ENCODE data around the gene BCL2. TPM values are rescaled to one million over a fixed set of nuclear protein-coding genes. Genes with fewer than 3 reads are reported as not detected.

BCL2 gene
- total RNA-seq, 1 experiment from 2014 or later, result 2.2 TPM

DNA sequence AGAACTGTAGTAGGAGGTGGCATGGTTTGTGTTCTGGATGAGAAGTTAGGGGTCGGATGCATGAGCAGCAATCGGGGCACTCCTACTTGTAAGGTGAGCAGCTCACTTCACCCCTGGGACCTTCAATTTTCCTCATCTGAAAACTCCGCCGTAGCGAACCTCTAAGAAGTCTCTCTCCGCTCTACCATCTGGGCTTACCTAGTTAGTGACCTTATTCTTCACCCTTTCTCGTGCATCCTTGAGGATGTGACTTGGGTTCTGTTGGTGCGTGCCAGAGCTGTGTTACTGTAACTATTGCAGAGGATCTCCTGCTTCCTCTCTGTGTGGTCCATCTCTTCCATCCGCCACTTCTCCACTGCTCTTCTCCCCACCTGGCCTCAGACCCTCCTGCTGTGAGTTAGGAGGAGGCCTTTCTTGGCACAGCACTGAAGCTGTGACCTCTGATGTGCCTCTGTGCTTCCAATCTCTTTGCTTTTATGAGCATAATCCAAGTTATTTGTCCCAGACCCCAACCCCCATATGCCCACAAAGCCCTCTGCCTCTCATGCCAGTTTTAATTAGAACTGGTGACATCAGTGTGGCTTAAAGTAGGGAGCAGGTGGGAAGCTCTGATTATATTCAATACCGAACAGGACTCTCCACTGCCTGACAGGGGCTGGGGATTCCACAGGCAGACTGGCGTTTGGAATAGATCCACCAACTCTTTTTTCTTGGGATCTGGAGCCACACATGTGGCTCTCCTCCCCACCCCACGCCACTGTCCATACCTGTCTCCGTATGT, 178.4 kb downstream of the BCL2 start:
- DNase-seq (ENCODE audit: low read depth), result no peak

DNA sequence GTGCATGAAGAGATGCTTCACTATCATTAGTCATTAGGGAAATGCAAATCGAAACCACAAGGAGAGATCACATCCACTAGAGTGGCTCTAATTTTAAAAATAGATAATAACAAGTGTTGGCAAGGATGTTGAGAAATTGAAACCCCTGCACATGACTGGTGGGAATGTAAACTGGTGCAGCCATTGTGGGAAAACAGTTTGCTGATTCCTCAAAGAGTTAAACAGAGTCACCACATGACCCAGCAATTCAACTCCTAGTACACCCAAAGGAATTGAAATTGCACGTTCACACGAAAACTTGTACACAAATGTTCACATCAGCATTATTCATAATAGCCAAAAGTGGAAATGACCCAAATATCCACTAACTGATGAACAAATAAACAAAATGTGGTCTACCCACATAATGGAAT, 179.5 kb downstream of the BCL2 start:
- DNase-seq (ENCODE audit: low read depth), result no peak

DNA sequence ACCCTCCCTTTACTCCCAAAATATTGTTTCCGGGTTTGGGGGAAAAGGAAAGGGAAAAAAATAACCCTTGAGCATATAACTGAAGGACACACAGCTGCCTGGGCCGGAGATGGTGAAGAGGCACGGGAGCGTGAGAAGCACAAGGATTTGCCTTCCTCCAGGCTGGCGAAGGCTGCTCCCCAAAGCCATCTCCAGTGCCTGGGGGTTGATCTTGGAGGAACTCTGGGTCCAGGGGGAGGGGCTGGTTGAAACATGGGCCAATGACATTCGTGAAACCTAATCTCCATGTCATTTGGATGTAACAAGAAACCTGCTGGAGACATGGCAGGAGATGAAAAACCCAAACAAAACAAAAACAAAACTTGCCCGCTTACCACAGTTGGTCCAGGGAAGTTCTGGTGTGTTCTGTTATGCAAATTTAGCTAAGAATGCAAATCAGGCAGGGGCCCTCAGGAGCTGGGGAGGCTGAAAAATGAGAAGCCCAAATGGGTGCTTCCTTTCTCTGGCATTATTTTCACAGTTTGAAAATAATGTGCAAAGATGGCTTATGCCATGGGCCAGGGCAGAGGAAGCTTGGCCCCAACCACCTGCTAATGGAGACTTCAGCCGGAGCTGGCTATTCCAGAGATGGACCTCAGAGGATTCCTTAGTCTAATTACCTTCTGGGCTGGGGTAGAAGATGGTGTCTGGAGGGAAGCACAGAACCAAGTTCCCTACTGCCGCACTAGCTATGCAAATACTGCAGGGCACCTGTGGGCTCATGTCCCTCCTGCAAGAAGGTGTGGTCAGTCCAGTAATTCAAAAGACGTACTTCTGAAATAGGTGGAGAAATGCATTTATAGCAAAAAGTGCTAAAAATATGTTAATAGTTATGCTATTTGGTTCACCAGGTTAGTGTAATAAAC, 180.9 kb downstream of the BCL2 start:
- DNase-seq (ENCODE audit: low read depth), result no peak

DNA sequence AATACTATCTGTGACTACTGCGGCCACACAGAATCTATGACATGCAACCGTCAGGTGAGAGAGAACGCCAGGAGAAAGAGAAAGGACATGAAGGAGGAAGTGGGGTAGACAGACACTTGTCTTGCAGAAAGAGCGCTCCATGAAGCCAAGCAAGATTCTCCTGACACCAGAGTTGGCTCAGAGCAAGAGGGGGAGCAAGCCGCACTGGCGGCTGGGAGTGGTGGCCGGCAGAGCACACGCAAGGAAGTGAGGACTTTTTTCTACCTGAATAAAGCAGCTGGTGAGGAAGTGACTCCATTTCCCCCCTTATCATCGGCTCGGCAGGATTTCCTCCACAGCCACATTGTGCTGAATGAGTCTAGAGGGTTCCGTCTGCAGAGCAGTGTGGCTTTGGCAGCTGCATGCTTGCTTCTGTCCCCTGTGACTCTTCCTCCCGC, 181.6 kb downstream of the BCL2 start:
- DNase-seq (ENCODE audit: low read depth), result no peak

DNA sequence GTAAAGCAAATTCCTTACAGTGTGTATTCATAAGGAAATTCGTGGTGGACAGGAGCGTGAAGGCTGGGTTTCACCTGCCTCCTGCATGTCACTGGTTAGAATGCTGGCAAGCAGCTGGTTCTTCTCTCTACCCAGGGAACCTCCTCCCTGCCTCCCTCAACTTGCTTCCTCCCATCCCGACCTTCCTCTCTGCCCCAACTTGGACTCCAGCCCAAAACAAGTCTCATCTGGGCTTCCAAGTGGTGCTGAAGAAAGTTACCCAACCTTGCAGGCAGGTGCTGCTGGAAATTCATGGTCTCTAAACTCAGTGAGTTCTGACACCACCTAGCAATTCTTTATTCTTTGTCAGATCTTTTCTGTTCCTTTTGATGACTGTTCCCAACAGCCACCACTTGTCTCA, 184.5 kb downstream of the BCL2 start:
- DNase-seq (ENCODE audit: low read depth), result no peak

DNA sequence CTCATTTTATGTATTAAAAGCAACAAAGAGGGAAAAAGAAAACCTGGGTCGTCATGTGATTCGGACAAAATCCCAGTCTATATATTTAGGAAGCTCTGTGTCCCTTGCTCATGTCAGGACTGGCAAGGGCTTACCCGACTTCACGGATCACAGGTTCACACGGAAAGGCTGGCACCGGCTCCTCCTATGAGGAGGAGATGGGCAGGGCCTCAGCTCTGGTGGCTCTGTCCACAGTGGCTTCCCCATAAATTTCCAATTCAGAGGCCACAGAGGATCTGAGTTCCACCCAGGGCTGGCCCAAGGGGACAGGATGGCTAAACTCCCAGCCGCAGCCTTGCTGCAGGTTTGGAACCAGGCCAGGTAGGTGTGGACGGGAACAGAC, 186.8 kb downstream of the BCL2 start:
- no peak for DNase-seq (ENCODE audit: low read depth)

DNA sequence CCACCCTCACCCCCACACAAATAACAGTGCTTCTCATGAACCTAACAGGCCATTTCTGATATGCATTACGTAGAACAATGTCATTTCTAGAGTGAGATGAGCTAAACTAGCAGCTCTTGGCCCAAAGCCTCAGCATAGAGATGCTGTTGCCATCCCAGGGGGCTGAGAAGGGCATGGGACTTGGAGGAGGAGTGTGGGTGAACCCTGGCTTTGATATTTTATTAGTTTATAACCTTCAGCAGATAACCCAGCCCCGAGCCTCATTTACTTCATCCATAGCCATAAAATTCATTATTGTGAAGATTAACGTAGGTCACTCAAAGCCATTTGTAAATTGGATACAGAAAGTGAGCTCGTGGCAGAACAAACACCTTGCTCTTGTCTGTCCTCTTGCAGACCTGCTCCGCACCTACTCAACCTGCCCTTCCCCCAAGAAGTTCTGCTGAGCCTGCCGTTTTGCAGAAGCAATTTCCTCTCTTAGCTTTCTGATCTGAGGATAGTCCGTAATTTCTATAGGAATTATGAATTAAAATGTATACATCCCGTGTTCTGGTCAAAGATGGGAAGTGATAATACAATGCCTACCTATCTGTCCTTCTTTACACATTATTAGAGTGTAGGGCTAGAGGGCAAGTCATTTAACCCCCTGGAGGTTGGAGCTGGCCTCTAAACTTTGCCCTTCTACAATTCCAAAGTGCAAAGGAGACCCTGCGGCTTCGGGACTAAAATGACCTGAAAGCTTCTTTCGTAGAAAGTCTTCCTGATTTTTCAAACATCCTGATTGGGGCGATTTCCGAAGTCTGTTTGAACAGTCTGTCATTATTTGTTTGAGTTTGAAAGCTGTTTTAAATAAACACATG, 187.4 kb downstream of the BCL2 start:
- no peak for DNase-seq (ENCODE audit: low read depth)

DNA sequence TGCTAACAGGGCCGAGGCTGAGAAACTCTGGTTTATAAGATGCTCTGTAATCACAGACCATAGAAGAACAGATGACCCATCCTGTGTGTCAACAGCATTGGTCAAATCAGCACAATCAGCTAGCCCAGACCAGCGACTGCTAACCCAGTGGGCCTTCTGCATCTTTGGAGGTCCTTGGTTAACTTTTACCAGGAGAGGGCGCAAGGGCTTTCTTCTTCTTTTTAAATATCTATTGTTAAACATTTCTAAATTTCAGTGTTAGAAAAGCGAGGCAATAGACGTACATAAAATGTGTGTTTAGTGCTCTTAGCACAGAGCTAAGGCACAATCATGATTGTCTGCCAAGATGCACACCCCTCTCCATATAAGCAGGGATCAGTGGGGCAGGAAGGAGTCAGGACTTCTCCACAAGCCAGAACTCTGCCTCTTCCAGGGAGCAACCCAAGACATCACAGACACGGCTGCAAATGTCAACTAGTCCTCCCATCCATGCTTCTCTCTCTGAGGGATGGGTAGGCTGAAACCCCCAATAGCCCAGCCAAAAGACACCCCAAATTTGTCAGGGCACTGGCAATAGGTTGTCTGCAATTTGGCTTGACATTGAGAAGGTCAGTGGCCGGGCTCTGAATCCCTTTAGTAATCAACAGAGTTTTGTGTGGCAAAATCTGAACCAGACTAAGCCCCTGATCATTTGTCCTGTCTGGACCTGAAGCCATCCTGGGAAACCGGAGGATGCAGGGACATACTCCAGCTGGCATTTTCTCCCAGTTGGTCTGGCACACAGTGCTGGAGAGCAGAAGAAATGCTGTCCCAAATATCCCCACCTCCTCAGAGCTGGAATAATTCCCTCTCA, 188.2 kb downstream of the BCL2 start:
- peak; percentile 17 for DNase-seq (ENCODE audit: low read depth)

DNA sequence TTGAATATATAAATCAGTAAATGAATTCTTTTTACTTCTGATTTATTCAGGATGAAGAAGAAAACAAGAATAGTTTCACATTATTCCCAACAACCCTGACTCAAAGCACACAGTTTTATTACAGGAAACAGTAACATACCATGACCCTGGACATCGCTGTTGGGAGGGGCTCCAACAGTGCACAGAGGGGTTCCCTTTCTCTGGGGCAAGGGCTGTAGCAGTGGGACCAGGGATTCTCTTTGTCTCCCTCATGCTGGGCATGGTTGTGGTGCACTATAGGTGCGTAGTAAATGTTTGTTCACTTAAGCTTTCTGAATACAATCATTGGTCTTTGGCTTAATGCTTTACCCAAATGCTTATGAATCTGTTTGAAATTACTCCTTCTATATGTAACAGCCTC, 189.4 kb downstream of the BCL2 start:
- DNase-seq (ENCODE audit: low read depth), result no peak

DNA sequence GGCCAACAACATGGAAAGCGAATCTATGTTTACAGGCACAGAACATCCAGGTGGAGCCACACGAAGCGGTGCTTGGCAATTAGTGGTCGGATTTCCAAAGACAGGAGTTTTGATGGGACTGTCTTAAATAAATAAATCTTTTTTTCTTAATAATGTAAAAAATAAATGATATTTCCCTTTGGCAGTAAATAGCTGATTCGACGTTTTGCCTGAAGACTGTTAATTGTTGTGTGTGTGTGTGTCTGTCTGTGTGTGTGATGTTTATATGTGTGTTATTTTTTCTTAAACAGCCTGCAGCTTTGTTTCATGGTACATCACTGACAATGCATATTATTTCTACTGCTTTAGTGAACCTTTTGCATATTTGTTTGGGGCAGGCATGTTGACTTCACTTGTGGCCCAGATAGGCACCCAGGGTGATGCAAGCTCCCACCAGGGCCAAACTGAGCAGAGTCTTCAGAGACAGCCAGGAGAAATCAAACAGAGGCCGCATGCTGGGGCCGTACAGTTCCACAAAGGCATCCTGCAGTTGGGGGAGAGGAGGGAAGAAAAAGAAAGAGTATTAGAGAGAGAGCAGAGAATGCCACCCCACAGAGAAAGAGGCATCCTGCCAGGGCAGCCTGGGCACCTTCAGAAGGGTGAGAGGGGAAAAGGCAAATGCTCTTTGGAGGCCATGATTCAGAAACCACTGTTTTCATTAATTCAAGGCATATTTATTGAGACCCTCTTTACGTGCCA, 191.2 kb downstream of the BCL2 start:
- no peak for DNase-seq (ENCODE audit: low read depth)

DNA sequence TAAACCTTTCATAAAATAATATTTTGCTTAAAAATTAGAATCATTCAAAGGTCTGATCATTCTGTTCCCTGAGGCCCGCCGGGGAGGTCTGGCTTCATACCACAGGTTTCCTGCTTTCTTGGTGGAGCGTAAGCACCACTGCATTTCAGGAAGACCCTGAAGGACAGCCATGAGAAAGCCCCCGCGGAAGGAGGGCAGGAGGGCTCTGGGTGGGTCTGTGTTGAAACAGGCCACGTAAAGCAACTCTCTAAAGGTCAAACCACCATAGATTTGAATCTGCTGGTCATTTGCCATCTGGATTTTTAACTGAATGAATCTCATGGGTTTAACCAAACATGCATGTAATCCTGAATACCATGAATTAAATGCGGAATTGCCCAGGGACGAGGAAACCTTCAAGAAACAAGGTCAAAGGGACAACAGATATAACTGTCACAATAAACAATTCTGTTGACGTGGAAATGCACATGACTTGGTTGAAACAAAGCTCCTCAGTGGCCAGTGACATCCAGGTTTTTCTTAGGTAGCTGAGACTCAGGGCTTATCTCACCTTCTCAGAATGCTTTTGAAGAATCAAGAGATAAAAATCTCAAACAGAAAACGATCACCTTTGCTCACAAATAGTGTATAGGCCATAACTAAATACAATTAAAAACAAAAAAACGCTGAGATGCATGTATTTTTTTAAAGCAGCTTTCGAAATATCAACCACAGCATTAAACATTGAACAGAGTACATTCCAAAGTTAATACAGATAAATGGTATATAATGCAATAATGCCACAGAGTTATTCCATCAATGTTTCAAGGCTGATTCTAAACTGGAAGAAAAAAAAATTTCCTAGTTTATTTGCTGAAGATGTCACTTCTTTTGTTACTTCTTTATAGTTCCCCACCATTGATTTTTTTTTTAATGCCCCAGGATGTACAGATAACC, 193.2 kb downstream of the BCL2 start:
- no peak for DNase-seq (ENCODE audit: low read depth)

DNA sequence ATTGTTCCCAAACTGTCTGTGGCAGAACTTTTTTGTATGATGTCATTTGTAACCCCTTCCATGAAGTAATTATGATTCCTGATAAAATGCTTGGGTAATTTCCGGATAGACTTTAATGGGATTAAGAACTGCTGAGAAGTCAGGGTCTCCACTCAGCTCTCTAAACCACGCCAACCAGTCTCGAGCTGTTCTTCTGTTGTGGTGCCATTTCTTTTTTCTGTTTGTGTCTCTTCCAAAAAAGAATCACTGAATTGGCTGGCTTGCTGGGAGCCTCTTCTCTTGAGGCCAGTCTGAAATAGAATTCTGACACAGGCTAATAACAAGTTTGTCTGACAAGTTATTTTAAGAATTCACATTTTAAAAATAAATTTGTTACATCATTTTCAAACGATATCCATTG, 198.9 kb downstream of the BCL2 start:
- DNase-seq (ENCODE audit: low read depth), result no peak

DNA sequence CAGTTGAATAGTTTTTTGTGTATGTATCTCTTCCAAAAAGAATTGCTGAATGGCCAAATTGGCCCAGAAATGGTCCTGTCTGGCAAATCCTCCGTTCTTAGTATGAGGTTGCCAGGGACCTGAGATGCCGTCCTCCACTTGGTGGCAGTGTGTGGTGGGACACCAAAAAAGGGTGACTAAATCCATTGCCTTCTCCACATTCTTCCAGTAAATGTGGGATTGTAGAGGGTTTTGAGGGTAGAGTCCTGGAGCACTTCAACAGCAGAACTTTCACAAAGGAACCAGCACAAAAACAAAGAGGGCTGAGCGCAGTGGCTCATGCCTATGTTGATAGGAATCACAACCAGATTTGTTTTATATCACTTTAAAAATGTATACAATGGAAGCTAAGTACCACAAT, 199.9 kb downstream of the BCL2 start:
- DNase-seq (ENCODE audit: low read depth), result peak; percentile 13

DNA sequence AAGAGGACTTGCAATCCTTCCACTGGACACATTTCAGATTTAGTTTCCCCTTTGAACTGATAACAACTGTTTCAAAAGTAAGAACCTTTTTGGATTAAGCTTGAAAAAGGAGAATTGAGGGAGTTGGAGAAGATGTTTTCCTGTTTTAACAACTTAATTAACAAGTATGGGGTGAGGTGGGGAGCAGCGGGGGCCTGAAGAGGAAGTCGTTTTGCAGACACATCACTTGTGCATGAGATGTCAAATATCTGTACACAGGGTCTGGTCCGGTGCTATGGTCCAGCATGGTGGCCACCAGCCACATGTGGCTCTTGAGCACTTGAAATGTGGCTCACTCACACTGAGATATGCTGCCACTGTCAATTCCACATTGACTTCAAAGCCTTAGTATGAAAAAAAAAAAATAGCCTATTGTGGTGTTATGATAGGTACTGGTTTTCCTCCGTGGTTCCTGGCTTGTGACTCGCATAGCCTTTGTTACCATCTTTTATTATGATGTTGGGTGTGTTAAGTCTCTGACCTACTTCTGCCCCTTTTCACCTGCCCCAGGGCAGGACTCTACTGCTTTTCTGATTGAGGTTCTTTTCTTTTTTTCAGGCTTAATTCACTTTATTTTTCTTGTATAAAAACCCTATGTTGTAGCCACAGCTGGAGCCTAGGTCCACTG, 205.5 kb downstream of the BCL2 start:
- DNase-seq (ENCODE audit: low read depth), result no peak

DNA sequence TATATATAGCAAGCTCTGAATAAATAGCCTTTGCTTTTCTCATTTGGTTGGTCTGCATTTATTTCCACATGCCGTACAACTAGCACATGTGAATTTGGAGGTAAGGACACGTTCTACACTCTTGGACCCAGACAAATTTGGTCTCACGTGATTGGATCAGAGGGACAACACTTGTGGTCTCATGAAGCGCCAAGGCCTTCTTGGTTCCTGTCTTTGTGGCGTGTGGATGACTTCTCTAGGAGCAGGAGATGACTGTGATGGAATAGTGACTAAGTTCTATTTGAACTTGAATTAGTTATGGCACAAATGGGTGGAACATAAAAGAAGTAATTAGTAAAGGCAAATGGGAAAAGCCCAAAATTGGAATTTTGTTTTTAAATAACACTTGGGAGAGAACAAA, 206.9 kb downstream of the BCL2 start:
- DNase-seq (ENCODE audit: low read depth), result no peak

DNA sequence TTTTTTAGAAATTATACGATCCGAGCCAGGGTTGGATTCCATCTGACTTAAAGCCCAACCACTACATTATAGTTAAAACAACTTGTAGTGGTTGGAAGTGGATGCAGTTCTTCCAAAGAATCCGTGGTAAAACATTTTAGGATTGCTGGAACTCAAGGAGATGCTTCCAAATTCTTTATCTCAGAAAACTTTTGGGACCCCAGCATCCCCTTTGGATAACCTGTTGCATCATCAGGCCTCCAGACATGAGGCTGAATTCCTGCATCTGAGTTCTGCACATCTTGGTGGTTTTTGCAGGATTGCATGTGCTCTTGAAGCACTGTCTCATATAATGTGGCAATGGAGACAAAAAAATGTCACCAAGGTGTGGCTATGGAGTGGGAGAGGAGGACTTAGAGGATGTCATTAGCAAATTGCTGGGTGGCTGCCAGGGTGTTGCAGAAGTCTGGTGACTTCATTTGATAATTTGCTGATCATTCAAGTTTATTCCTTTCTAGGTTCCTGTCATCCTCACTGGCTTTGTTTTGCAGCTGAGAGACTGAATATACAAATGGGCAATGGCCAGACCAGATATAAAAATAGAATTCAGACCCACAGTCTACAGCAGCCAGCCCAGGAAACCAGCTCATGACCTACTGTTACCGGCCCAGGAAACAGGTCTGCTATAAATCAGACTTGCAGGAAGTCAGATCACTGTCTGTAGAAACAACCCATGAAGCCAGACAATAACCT, 207.7 kb downstream of the BCL2 start:
- DNase-seq (ENCODE audit: low read depth), result no peak

DNA sequence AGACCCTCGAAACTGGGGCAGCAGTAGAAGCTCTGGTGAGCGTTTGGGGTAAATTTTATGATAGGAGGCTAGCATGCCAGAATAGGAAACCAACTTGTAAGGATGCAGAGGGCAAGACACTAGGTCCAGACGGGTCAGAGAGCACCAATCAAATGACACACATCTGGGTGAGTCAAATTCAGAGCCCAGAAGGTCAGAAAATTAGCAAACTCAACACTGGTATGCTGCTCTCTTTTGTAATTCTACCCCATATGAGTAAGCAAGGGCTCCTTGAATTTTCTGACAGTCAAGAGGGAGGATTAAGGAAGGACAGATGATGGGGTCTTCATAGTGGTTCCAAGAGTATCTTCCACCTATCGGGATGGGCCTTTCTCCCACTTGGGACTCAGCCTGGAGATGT, 209.8 kb downstream of the BCL2 start:
- no peak for DNase-seq (ENCODE audit: low read depth)

DNA sequence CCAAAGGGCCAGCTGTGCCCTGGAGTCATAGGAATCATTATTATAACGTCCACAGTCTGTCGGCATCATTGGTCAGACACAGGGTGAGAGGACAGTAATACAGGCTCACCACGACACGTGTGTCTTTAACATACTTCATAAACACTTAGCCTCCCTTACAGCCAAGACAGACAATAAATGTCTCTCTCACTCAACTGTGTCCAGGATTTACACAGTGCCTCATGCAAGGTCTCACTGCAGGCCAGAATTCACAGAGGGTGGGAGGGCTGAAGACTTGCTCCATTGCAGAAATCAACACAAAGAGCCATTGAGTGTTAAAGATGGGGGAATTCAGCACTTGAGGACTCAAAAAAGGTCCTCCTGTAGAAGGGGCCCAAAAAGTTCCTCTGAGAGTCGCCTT, 210.5 kb downstream of the BCL2 start:
- DNase-seq (ENCODE audit: low read depth), result no peak

All from Daoy (cell line).